HEK293 (cell line): ENCODE data around the gene ECM1.

Source experiments
- CTCF ChIA-PET: fragments of 350-600 bp; formaldehyde crosslinking; extraction: SDS; loops from one replicate; lab custom pipeline; 2021; ENCODE audit warnings: antibody characterized with exemption; lab: Yijun Ruan, JAX
- POLR2A ChIA-PET: fragments of 300-600 bp; formaldehyde crosslinking; extraction: SDS; loops from one replicate; lab custom pipeline; 2020; ENCODE audit warnings: antibody characterized with exemption, inconsistent platforms; lab: Yijun Ruan, JAX
- H3K27ac ChIP-seq: fragments of 200-500 bp; sonication (Bioruptor generic); 2 replicates; pipeline ENCODE4 v1.5.1; 2014; ENCODE audit warnings: low read depth, low read length, control low read depth, inconsistent platforms; ENCODE audit errors: extremely low read depth
- H3K36me3 ChIP-seq, 2 experiments: fragments of 200-500 bp in 1 of 2; sonication (Bioruptor generic) in 1 of 2; 1 replicate in 1 of 2; 2 replicates in 1 of 2; pipeline ENCODE4 v1.5.1; 2014 to 2017; ENCODE audit warnings: inconsistent platforms in 2 of 2, low read length in 2 of 2; ENCODE audit not compliant: control insufficient read depth in 2 of 2, insufficient read depth in 1 of 2
- H3K4me1 ChIP-seq: fragments of 200-500 bp; sonication (Bioruptor generic); 2 replicates; pipeline ENCODE4 v1.5.1; 2014; ENCODE audit warnings: mild to moderate bottlenecking, low read length, inconsistent platforms; ENCODE audit not compliant: control insufficient read depth, insufficient read depth
- H3K4me3 ChIP-seq: 2 replicates; pipeline ENCODE4 v1.5.1; 2011; ENCODE audit warnings: low read depth, mild to moderate bottlenecking, control low read depth, low read length, moderate library complexity
- H3K9me3 ChIP-seq: fragments of 200-500 bp; sonication (Bioruptor generic); 2 replicates; pipeline ENCODE4 v1.5.1; 2014; ENCODE audit warnings: low read depth, low read length, inconsistent platforms; ENCODE audit not compliant: control insufficient read depth, insufficient read depth
- MZF1 ChIP-seq: fragments of 450-650 bp; formaldehyde crosslinking; IDR thresholded peaks from 2 replicates; pipeline ENCODE4 v1.5.1; 2017; ENCODE audit warnings: missing biosample characterization, missing genetic modification characterization, borderline replicate concordance
- PRDM1 ChIP-seq: fragments of 450-650 bp; formaldehyde crosslinking; IDR thresholded peaks from 2 replicates; pipeline ENCODE4; 2016; ENCODE audit warnings: missing biosample characterization, missing genetic modification characterization
- SCRT1 ChIP-seq: fragments of 450-650 bp; formaldehyde crosslinking; IDR thresholded peaks from 2 replicates; pipeline ENCODE4 v1.5.1; 2016; ENCODE audit warnings: missing biosample characterization, missing genetic modification characterization, borderline replicate concordance
- SCRT2 ChIP-seq: fragments of 450-650 bp; formaldehyde crosslinking; IDR thresholded peaks from 2 replicates; pipeline ENCODE4 v1.5.1; 2016; ENCODE audit warnings: missing biosample characterization, missing genetic modification characterization
- ZNF175 ChIP-seq: fragments of 450-650 bp; formaldehyde crosslinking; IDR thresholded peaks from 2 replicates; pipeline ENCODE4 v1.5.1; 2016; ENCODE audit warnings: missing biosample characterization, missing genetic modification characterization
- ZNF335 ChIP-seq: fragments of 450-650 bp; formaldehyde crosslinking; conservative IDR thresholded peaks from 2 replicates; pipeline ENCODE4 v1.5.1; 2016; ENCODE audit warnings: missing biosample characterization, missing genetic modification characterization
- ZNF426 ChIP-seq: fragments of 450-650 bp; formaldehyde crosslinking; IDR thresholded peaks from 2 replicates; pipeline ENCODE4 v1.5.1; 2017; ENCODE audit warnings: missing biosample characterization, missing genetic modification characterization, mild to moderate bottlenecking, inconsistent platforms, moderate library complexity
- ZSCAN23 ChIP-seq: fragments of 450-650 bp; formaldehyde crosslinking; IDR thresholded peaks from 2 replicates; pipeline ENCODE4 v1.5.1; 2016; ENCODE audit warnings: missing biosample characterization, missing genetic modification characterization
- TF ChIP-seq, protein P1 (sequence below): fragments of 450-650 bp; formaldehyde crosslinking; IDR thresholded peaks from 2 replicates; pipeline ENCODE4 v1.5.1; 2017; ENCODE audit warnings: missing biosample characterization, missing genetic modification characterization
- TF ChIP-seq, protein P2 (sequence below): IDR thresholded peaks from 2 replicates; pipeline ENCODE4 v1.6.1; 2011; ENCODE audit warnings: mild to moderate bottlenecking, low read depth, low read length, borderline replicate concordance
- TF ChIP-seq, protein P3 (sequence below): fragments of 450-650 bp; formaldehyde crosslinking; IDR thresholded peaks from 2 replicates; pipeline ENCODE4 v1.5.1; 2016; ENCODE audit warnings: missing biosample characterization, missing genetic modification characterization

ECM1 gene

DNA sequence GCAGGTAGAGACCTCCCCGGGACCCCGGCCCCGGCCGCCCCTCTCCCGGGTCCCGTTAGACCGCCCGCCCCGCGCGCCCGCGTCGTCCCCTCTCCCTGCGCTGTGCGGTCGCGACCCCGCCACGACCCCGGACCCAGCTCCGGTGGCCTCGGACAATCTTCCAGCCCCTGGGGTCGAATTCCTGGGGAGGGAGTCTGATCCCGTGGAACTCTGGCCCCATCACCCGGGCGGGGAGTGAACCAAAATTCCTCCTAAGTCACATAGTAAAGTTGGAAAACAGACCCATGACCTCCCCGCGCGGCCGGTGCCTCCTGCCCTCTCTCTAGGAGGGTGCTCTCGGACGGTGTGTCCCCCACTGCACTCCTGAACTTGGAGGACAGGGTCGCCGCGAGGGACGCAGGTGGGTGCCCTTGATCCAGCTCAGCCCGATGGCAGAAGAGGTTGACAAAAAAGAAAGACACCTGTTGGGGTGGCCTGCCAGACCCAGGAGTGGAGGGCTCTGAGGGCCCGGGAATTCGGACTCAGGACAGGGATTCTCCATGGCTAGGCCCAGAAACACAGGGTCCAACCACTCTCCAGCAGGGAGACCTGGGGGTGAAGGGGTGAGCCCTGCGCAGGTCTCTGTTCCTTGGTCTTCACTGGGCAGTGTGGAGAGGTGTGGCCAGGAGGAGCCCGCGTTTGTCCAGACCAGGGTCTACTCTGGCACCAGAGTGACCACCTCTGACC is 41.8 kb downstream of the ECM1 start:
- Histone ChIP-seq H3K36me3 (no peaks in the 10 kb centered on the region), H3K4me1 (no peaks in the 10 kb centered on the region), H3K27ac (no peak overlapping the region), H3K9me3 (no peaks in the 10 kb centered on the region), H3K4me3 (peak overlapping the region; percentile 50)
- ChIA-PET CTCF (interaction anchor here (8.8 kb wide), 1 partner anchor 10 kb away, joined by 73 read pairs; no protein-coding TSS in a partner anchor), POLR2A (interaction anchor here (0.9 to 2.5 kb wide), 7 partner anchors 12 to 89 kb away, joined by 3 to 10 read pairs (median 5); partner anchors contain the start of genes ENSA, FALEC and MCL1)
- TF ChIP-seq ZNF175 (tag by site-specific recombination) (no peak), SCRT2 (peak; percentile 77), SCRT1 (tag by site-specific recombination) (0 out of 2 replicates have a peak, but pooled peaks have one; percentile 21)

DNA sequence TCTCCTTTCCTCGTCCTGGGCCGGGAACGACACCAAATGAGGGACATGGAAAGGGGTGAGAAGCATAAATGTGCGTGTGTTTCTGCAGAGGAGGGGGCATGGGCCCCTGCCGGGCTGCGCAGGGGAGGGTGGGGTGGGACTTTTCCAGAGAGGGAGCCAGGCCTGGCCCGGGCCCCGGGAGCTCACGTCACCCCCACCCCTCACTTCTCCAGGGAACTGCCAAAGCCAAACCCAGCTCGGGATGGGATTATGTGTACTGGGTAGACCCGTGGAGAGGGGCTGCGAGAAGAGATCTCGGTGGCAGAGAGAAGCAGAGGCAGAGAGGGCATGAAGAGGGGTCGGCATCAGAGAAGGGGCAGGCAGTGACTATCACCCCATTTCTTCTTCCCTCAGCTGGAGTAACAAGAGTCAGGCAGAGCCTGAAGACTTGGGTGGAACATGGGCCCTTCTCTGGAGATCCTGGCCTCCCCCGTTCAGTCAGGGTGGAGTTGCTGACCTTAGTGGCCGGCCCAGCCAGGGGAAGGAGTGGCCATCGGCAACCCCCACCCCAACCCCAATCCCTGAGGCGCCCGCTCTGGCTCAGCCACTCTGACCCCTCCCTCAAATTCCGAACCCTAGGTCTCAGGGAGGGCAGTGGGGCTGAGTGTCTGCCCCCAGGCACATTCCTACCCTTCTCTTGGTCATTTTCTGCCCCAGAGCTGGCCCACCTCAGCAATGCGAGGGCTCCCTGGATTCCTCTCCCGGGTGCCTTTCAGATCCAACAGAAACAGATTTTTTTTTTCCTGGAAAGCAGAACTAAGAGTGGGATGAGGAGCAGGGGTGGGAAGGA is 42.5 kb downstream of the ECM1 start:
- TF ChIP-seq, protein P1, sequence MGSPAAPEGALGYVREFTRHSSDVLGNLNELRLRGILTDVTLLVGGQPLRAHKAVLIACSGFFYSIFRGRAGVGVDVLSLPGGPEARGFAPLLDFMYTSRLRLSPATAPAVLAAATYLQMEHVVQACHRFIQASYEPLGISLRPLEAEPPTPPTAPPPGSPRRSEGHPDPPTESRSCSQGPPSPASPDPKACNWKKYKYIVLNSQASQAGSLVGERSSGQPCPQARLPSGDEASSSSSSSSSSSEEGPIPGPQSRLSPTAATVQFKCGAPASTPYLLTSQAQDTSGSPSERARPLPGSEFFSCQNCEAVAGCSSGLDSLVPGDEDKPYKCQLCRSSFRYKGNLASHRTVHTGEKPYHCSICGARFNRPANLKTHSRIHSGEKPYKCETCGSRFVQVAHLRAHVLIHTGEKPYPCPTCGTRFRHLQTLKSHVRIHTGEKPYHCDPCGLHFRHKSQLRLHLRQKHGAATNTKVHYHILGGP (tag by site-specific recombination), result peak; percentile 51
- TF ChIP-seq, protein P2, sequence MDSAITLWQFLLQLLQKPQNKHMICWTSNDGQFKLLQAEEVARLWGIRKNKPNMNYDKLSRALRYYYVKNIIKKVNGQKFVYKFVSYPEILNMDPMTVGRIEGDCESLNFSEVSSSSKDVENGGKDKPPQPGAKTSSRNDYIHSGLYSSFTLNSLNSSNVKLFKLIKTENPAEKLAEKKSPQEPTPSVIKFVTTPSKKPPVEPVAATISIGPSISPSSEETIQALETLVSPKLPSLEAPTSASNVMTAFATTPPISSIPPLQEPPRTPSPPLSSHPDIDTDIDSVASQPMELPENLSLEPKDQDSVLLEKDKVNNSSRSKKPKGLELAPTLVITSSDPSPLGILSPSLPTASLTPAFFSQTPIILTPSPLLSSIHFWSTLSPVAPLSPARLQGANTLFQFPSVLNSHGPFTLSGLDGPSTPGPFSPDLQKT, result no peak
- TF ChIP-seq, all 188 proteins: peak for 1
- peaks cover 0 to under 1% of the 10 kb centered on the region in 2 experiments; a peak in 1 of 3 replicates for H3K36me3 ChIP-seq
- H3K4me1 ChIP-seq, result no peaks in the 10 kb centered on the region
- no peak overlapping the region for H3K27ac ChIP-seq
- CTCF ChIA-PET, result interaction anchor here (1.1 to 8.8 kb wide), 2 partner anchors 9 to 444 kb away, joined by 4 to 73 read pairs; no protein-coding TSS in a partner anchor
- no peaks in the 10 kb centered on the region for H3K9me3 ChIP-seq
- POLR2A ChIA-PET, result interaction anchor here (0.8 to 1.3 kb wide), 2 partner anchors 10 to 29 kb away, joined by 3 to 5 read pairs; partner anchors contain the start of gene MCL1
- H3K4me3 ChIP-seq, result no peak overlapping the region

DNA sequence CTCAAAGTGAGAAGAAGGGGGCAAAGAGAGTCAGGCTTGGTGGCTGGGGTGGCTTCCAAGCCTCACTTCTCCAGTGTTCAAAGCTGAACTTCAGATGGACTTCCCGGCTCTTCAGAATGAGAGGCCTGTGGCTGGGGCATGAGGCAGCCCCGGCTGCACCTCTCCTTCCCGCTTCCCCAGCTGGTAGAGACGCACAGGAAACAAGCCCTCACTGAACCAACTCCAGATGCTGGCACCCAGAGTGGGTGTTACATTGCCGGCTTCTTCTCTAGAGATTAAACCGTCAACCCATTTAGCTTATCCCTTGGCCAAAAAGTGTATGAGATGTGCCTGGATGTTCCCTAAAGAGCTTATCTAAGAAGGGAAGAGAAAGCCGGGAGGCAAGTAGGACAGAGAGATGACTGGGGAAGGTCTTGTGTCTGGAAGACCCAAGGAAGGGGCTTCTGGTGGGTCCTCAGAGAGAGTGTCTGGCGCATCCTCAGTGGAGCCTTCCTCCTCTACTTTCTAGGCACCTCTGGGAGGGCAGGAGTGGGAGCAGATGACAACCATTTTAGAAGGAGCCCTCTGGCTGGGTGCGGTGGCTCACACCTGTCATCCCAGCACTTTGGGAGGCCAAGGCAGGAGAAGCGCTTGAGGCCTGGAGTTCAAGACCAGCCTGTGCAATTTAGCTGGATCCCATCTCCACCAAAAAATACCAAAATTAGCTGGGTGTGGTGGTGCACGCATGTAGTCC is 43.3 kb downstream of the ECM1 start:
- Histone ChIP-seq H3K9me3 (no peaks in the 10 kb centered on the region), H3K4me1 (no peaks in the 10 kb centered on the region), H3K27ac (no peak overlapping the region), H3K36me3 (peaks cover 0 to 6% of the 10 kb centered on the region in 2 experiments; a peak in 1 of 3 replicates), H3K4me3 (no peak overlapping the region)
- peak; percentile 43; the same call in 1 of the 2 replicates for TF ChIP-seq ZNF335 (tag by site-specific recombination)
- TF ChIP-seq MZF1 (tag by site-specific recombination), result no peak
- no peak for TF ChIP-seq PRDM1 (tag by site-specific recombination)
- ChIA-PET POLR2A (interaction anchor here (0.6 to 1.3 kb wide), 4 partner anchors 9 to 40 kb away, joined by 3 to 6 read pairs (median 5); partner anchors contain the start of gene MCL1), CTCF (interaction anchor here (0.6 to 8.8 kb wide), 5 partner anchors 8 to 444 kb away, joined by 3 to 73 read pairs (median 3); no protein-coding TSS in a partner anchor)

DNA sequence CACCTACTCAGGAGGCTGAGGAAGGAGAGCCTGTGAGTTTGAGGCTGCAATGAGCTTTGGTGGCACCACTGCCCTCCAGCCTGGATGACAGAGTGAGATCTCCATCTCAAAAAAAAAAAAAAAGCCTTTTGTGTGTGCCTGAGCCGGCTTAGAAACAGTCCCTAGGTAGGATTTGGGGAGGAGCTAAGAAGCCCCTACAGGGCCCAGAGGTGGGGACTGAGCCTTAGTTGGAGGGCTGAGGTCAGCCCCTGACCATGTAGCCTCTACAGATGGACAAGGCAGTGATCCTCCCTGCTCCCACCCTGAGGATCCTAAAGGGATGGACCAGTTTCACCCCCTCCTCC is 43.8 kb downstream of the ECM1 start:
- no peak overlapping the region for H3K27ac ChIP-seq
- TF ChIP-seq, protein P3, sequence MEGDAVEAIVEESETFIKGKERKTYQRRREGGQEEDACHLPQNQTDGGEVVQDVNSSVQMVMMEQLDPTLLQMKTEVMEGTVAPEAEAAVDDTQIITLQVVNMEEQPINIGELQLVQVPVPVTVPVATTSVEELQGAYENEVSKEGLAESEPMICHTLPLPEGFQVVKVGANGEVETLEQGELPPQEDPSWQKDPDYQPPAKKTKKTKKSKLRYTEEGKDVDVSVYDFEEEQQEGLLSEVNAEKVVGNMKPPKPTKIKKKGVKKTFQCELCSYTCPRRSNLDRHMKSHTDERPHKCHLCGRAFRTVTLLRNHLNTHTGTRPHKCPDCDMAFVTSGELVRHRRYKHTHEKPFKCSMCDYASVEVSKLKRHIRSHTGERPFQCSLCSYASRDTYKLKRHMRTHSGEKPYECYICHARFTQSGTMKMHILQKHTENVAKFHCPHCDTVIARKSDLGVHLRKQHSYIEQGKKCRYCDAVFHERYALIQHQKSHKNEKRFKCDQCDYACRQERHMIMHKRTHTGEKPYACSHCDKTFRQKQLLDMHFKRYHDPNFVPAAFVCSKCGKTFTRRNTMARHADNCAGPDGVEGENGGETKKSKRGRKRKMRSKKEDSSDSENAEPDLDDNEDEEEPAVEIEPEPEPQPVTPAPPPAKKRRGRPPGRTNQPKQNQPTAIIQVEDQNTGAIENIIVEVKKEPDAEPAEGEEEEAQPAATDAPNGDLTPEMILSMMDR (tag by site-specific recombination), result no peak
- TF ChIP-seq ZNF426 (tag by site-specific recombination) (no peak), ZNF335 (tag by site-specific recombination) (peak; percentile 15; the same call in 1 of the 2 replicates), ZSCAN23 (tag by site-specific recombination) (no peak)
- TF ChIP-seq, protein P2, result no peak
- ChIA-PET CTCF (interaction anchor here (0.6 to 8.8 kb wide), 5 partner anchors 8 to 443 kb away, joined by 3 to 73 read pairs (median 3); no protein-coding TSS in a partner anchor), POLR2A (interaction anchor here (0.6 to 1.6 kb wide), 4 partner anchors 14 to 740 kb away, joined by 3 to 6 read pairs (median 4); partner anchors contain the start of gene MCL1)
- H3K4me3 ChIP-seq, result no peak overlapping the region
- H3K36me3 ChIP-seq, result peaks cover 0 to 6% of the 10 kb centered on the region in 2 experiments; a peak in 1 of 3 replicates
- no peaks in the 10 kb centered on the region for H3K9me3 ChIP-seq
- H3K4me1 ChIP-seq, result no peaks in the 10 kb centered on the region
